Left forelimb (tissue), 1 donor: ENCODE results near the gene CFAP298.
"Not testable (repeated sequence)": the region's sequence is repeated elsewhere in the genome, so short reads cannot be mapped to it uniquely, and the experiment has no call there.

ENCODE experiments used
- DNase-seq: peaks from one replicate; pipeline ENCODE4 v3.0.0-alpha.2; 2018; ENCODE audit warnings: low spot score

CFAP298 gene

DNA sequence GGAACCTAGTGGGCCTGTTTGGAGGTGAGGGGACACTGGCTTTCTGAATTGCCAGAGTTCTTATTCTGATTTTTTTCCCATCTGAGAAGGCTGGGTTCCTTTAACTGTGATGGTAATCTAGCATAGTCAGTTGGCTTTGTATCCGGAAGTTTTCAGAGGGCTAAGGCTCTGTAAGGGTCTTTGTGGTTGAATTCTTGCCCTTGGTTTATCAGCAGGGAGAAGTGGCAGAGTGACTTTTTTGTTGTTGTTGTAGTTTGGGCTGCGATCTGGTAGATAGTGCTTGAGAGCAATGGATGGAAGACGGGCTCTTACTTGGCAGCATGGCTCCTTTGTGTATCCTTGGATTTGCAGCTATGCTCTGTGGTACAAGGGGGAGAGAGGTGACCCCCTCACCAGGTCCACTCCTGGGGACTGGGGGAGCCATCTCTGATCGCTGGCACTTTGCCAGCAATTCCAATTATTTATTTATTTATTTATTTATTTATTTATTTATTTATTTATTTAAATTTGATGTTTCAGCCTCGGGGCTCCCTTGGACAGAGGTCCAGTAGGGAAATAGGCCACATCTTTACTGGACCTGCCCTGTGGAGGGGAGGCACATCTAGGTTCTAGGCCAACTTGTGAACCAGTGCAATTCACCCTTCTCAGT, 45.3 kb downstream of the CFAP298 start:
- no peak for DNase-seq

DNA sequence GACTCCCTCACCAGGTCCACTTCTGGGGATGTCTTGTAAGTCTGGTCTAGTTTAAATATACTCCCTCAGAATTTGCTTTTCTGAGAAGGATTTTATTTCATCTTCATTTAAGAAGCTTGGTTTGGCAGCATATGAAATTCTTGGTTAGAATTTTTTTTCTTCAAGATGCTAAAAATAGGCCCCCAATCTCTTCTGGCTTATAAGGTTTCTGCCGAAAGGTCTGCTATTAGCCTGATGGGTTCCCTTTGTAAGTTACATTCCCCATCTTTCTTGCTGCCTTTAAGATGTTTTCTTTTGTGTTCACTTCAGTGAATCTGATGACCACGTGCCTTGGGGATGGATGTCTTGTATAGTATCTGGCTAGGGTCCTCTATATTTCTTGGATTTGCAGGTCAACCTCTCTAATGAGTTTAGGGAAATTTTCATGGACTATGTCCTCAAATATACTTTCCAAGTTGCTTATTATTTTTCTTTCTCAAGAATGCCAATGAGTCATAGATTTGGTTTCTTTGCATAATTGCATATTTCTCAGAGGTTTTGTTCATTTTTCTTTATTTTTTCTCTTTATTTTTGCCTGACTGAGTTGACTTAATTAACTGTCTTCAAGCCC, 46.2 kb downstream of the CFAP298 start:
- DNase-seq, result no peak

GRCh38 chr21:32562915-32563314, 49.3 kb downstream of the CFAP298 start:
- no peak for DNase-seq

DNA sequence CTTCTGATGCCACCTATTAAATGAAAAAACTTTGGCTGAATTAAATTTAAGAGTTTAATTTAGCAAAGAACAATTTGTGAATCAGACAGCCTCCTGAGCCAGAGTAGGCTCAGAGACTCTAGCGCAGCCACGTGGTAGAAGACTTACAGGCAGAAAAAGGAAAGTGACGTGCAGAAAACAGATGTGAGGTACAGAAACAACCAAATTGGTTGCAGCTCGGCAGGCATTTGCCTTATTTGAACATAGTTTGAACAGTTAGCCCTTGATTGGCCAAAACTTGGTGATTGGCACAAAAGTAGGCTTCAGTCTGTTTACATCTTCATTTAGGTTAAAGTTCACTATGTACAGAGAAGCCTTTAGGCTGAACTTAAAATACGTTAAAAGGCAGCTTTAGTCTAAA, 49.8 kb downstream of the CFAP298 start:
- DNase-seq, result no peak

DNA sequence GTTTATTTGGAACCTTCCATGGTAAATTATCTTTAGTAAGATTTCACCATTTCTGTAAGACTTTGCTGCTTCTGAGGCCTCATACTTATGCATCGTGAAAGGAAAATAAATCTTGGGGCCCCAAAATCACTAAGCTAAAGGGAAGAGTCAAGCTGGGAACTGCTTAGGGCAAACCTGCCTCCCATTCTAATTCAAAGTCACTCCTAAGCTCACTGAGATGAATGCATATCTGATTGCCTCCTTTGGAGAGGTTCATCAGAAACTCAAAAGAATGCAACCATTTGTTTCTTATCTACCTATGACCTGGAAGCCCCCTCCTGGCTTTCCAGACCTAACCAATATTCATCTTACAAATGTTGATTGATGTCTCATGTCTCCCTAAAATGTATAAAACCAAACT, 50.7 kb downstream of the CFAP298 start:
- DNase-seq, result not testable (repeated sequence)

- no peak for DNase-seq
Measured at GRCh38 chr21:32560896-32561295, 51.3 kb downstream of the CFAP298 start.

- DNase-seq, result no peak
Measured at GRCh38 chr21:32559006-32559610, 53.1 kb downstream of the CFAP298 start.

GRCh38 chr21:32558106-32558505, 54.1 kb downstream of the CFAP298 start:
- no peak for DNase-seq

DNA sequence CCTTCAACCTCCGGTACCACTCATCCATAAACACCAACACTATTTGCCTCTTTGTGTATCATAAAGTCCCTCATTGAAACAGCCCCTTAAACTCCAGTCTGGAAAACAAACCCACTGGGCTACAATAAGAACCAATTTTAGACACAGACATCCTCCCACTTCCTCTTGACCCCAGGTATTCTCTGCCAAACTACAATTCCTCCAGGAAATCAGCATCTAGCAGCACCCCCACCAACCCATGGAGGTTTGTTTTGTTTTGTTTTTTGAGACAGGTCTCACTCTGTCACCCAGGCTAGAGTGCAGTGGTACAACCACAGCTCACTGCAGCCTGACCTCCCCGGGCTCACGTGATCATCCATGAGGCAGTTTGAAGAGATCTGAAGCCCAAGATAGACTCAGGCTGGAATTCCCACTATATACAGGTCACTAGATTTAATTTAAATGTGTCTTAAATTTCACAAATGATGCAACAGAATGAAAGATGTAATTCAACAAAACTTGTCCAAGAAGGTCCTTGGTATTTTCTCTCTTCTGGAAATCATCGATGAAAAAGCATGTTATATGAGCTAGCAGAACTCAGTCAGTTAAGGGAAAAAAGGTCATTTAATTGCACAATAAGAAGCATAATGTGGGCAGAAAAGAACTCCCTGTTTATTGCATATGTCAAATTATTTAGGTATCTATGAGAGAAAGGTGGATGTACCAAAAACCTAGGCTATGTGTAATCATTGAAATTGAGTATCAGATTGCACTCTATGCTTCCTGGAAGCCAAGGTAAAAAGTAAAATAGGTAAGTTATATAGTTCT, 57.1 kb downstream of the CFAP298 start:
- DNase-seq, result no peak

GRCh38 chr21:32549886-32550285, 62.3 kb downstream of the CFAP298 start:
- DNase-seq, result no peak

- no peak for DNase-seq
Measured at GRCh38 chr21:32549440-32549839, 62.7 kb downstream of the CFAP298 start.
